ENCODE data around the gene ENPP7. TPM values are rescaled to one million over a fixed set of nuclear protein-coding genes. Genes with fewer than 3 reads are reported as not detected.

Gene ENPP7
- total and polyA plus RNA-seq, 5 donors from 2014 or later, result 0.08 TPM; not detected in 4

GRCh38 chr17:79775632-79776031 is 44.9 kb downstream of the ENPP7 start:
- peaks cover 0 to 22% (median 10%) of the 10 kb centered on the region in 4 donors for H3K4me1 Mint-ChIP-seq
- no peak for DNase-seq
- ATAC-seq (ENCODE audit: low read depth in 2 of 2), result no peak
- H3K27me3 ChIP-seq (ENCODE audit: control insufficient read depth, insufficient read depth, low read length), result peaks cover 39% of the 10 kb centered on the region
- peak overlapping the region in 1 of 3 donors; percentile 9 for H3K27ac Mint-ChIP-seq
- H3K27me3 Mint-ChIP-seq, result peaks cover 72% of the 10 kb centered on the region
- H3K27ac ChIP-seq (ENCODE audit: insufficient read depth, low read length, poor library complexity, severe bottlenecking), result no peak overlapping the region
- H3K36me3 Mint-ChIP-seq, result no peaks in the 10 kb centered on the region
- H3K9me3 Mint-ChIP-seq, result peaks cover 0 to 1% (median 0%) of the 10 kb centered on the region in 7 donors
- H3K9me3 ChIP-seq (ENCODE audit: control insufficient read depth in 2 of 2, low read length in 2 of 2), result no peaks in the 10 kb centered on the region
- H3K4me1 ChIP-seq (ENCODE audit: control insufficient read depth, insufficient read depth, low read length, poor library complexity, severe bottlenecking), result peaks cover 22% of the 10 kb centered on the region
- peak overlapping the region in 1 of 4 donors; percentile 47 for H3K4me3 Mint-ChIP-seq
- no peak overlapping the region for H3K4me3 ChIP-seq (ENCODE audit: low read depth, low read length)
- no peaks in the 10 kb centered on the region for H3K36me3 ChIP-seq (ENCODE audit: control insufficient read depth, insufficient read depth, low read length)

GRCh38 chr17:79776376-79777119 is 45.8 kb downstream of the ENPP7 start:
- Histone ChIP-seq H3K4me3 (ENCODE audit: low read depth, low read length) (no peak overlapping the region), H3K36me3 (ENCODE audit: control insufficient read depth, insufficient read depth, low read length) (no peaks in the 10 kb centered on the region), H3K9me3 (ENCODE audit: control insufficient read depth in 2 of 2, low read length in 2 of 2) (no peaks in the 10 kb centered on the region), H3K27ac (ENCODE audit: insufficient read depth, low read length, poor library complexity, severe bottlenecking) (no peak overlapping the region), H3K27me3 (ENCODE audit: control insufficient read depth, insufficient read depth, low read length) (peaks cover 40% of the 10 kb centered on the region), H3K4me1 (ENCODE audit: control insufficient read depth, insufficient read depth, low read length, poor library complexity, severe bottlenecking) (peaks cover 22% of the 10 kb centered on the region)
- Mint-ChIP-seq H3K27me3 (peaks cover 80% of the 10 kb centered on the region), H3K27ac (no peak overlapping the region), H3K4me3 (peak overlapping the region; percentile 44 to 78 (median 70)), H3K36me3 (no peaks in the 10 kb centered on the region), H3K9me3 (peaks cover 0 to 1% (median 0%) of the 10 kb centered on the region in 7 donors), H3K4me1 (peaks cover 0 to 26% (median 10%) of the 10 kb centered on the region in 4 donors)
- ATAC-seq (ENCODE audit: low read depth in 2 of 2) (no peak), DNase-seq (no peak)

- peaks cover 81% of the 10 kb centered on the region for H3K27me3 Mint-ChIP-seq
- H3K27ac Mint-ChIP-seq, result peak overlapping the region in 1 of 3 donors; percentile 51
- H3K36me3 ChIP-seq (ENCODE audit: control insufficient read depth, insufficient read depth, low read length), result no peaks in the 10 kb centered on the region
- H3K4me3 Mint-ChIP-seq, result peak overlapping the region; percentile 44 to 78 (median 70)
- H3K4me1 ChIP-seq (ENCODE audit: control insufficient read depth, insufficient read depth, low read length, poor library complexity, severe bottlenecking), result peaks cover 22% of the 10 kb centered on the region
- peaks cover 0 to 30% (median 10%) of the 10 kb centered on the region in 4 donors for H3K4me1 Mint-ChIP-seq
- no peaks in the 10 kb centered on the region for H3K9me3 ChIP-seq (ENCODE audit: control insufficient read depth in 2 of 2, low read length in 2 of 2)
- ATAC-seq (ENCODE audit: low read depth in 2 of 2) (peak in 1 of 2 donors; percentile 19), DNase-seq (peak in 2 of 3 donors; percentile 30 to 53)
- H3K27ac ChIP-seq (ENCODE audit: insufficient read depth, low read length, poor library complexity, severe bottlenecking), result no peak overlapping the region
- peaks cover 40% of the 10 kb centered on the region for H3K27me3 ChIP-seq (ENCODE audit: control insufficient read depth, insufficient read depth, low read length)
- H3K4me3 ChIP-seq (ENCODE audit: low read depth, low read length), result no peak overlapping the region
- H3K36me3 Mint-ChIP-seq, result no peaks in the 10 kb centered on the region
- peaks cover 0 to 1% (median 0%) of the 10 kb centered on the region in 7 donors for H3K9me3 Mint-ChIP-seq
Observed at GRCh38 chr17:79777120-79777893, 46.6 kb downstream of the ENPP7 start.

GRCh38 chr17:79777894-79778503 is 47.3 kb downstream of the ENPP7 start, which contains the start of gene CBX2:
Gene CBX2, plus strand, starts transcription at chr17:79778148. Its CDS starts 88 bp downstream, at chr17:79778236.
- Histone ChIP-seq H3K9me3 (ENCODE audit: control insufficient read depth in 2 of 2, low read length in 2 of 2) (no peaks in the 10 kb centered on the region), H3K4me1 (ENCODE audit: control insufficient read depth, insufficient read depth, low read length, poor library complexity, severe bottlenecking) (peaks cover 22% of the 10 kb centered on the region), H3K36me3 (ENCODE audit: control insufficient read depth, insufficient read depth, low read length) (no peaks in the 10 kb centered on the region), H3K27me3 (ENCODE audit: control insufficient read depth, insufficient read depth, low read length) (peaks cover 40% of the 10 kb centered on the region), H3K4me3 (ENCODE audit: low read depth, low read length) (no peak within 1 kb of the TSS), H3K27ac (ENCODE audit: insufficient read depth, low read length, poor library complexity, severe bottlenecking) (no peak within 1 kb of the TSS)
- Mint-ChIP-seq H3K4me3 (peak within 1 kb of the TSS; percentile 85 to 93 (median 87)), H3K36me3 (no peaks in the 10 kb centered on the region), H3K27me3 (peaks cover 81% of the 10 kb centered on the region), H3K9me3 (peaks cover 0 to 1% (median 0%) of the 10 kb centered on the region in 7 donors), H3K27ac (peak within 1 kb of the TSS in 2 of 3 donors; percentile 51 to 74), H3K4me1 (peaks cover 0 to 34% (median 13%) of the 10 kb centered on the region in 4 donors)
- ATAC-seq (ENCODE audit: low read depth in 2 of 2) (peak; percentile 83 to 84), DNase-seq (peak; percentile 72 to 74 (median 74))

GRCh38 chr17:79778504-79779083 is 47.9 kb downstream of the ENPP7 start:
- H3K27me3 Mint-ChIP-seq, result peaks cover 78% of the 10 kb centered on the region
- peaks cover 0 to 1% (median 0%) of the 10 kb centered on the region in 7 donors for H3K9me3 Mint-ChIP-seq
- DNase-seq (no peak), ATAC-seq (ENCODE audit: low read depth in 2 of 2) (no peak)
- no peak overlapping the region for H3K4me3 ChIP-seq (ENCODE audit: low read depth, low read length)
- no peaks in the 10 kb centered on the region for H3K9me3 ChIP-seq (ENCODE audit: control insufficient read depth in 2 of 2, low read length in 2 of 2)
- H3K27ac ChIP-seq (ENCODE audit: insufficient read depth, low read length, poor library complexity, severe bottlenecking), result no peak overlapping the region
- peaks cover 22% of the 10 kb centered on the region for H3K4me1 ChIP-seq (ENCODE audit: control insufficient read depth, insufficient read depth, low read length, poor library complexity, severe bottlenecking)
- peak overlapping the region in 1 of 3 donors; percentile 74 for H3K27ac Mint-ChIP-seq
- no peaks in the 10 kb centered on the region for H3K36me3 Mint-ChIP-seq
- no peaks in the 10 kb centered on the region for H3K36me3 ChIP-seq (ENCODE audit: control insufficient read depth, insufficient read depth, low read length)
- peaks cover 40% of the 10 kb centered on the region for H3K27me3 ChIP-seq (ENCODE audit: control insufficient read depth, insufficient read depth, low read length)
- peak overlapping the region; percentile 85 to 93 (median 87) for H3K4me3 Mint-ChIP-seq
- H3K4me1 Mint-ChIP-seq, result peaks cover 0 to 34% (median 13%) of the 10 kb centered on the region in 4 donors

- H3K36me3 ChIP-seq (ENCODE audit: control insufficient read depth, insufficient read depth, low read length), result no peaks in the 10 kb centered on the region
- peaks cover 22% of the 10 kb centered on the region for H3K4me1 ChIP-seq (ENCODE audit: control insufficient read depth, insufficient read depth, low read length, poor library complexity, severe bottlenecking)
- Mint-ChIP-seq H3K9me3 (peaks cover 0 to 2% (median 0%) of the 10 kb centered on the region in 7 donors), H3K4me3 (peak overlapping the region; percentile 85 to 93 (median 87)), H3K36me3 (no peaks in the 10 kb centered on the region), H3K27me3 (peaks cover 73% of the 10 kb centered on the region), H3K27ac (no peak overlapping the region), H3K4me1 (peaks cover 0 to 34% (median 13%) of the 10 kb centered on the region in 4 donors)
- ATAC-seq (ENCODE audit: low read depth in 2 of 2), result no peak
- no peak for DNase-seq
- no peak overlapping the region for H3K4me3 ChIP-seq (ENCODE audit: low read depth, low read length)
- H3K27me3 ChIP-seq (ENCODE audit: control insufficient read depth, insufficient read depth, low read length), result peaks cover 40% of the 10 kb centered on the region
- no peaks in the 10 kb centered on the region for H3K9me3 ChIP-seq (ENCODE audit: control insufficient read depth in 2 of 2, low read length in 2 of 2)
- no peak overlapping the region for H3K27ac ChIP-seq (ENCODE audit: insufficient read depth, low read length, poor library complexity, severe bottlenecking)
Observed at GRCh38 chr17:79779084-79779529, 48.4 kb downstream of the ENPP7 start.

All from CD4-positive, CD25-positive, alpha-beta regulatory T cell (primary cell).